Astrocyte of the spinal cord (primary cell): ENCODE results near the gene BYSL.

ENCODE experiments used
- DNase-seq: peaks from one replicate; pipeline ENCODE4 v3.0.0; 2011; ENCODE audit warnings: low read depth, low spot score
- H3K4me3 ChIP-seq: 2 replicates; pipeline ENCODE4 v1.5.1; 2011; ENCODE audit warnings: low read depth, mild to moderate bottlenecking, low read length, moderate library complexity
- CTCF ChIP-seq: IDR thresholded peaks from 2 replicates; pipeline ENCODE4 v1.5.1; 2012; ENCODE audit warnings: low read depth, mild to moderate bottlenecking, low read length, inconsistent platforms
- in situ Hi-C: cut with HindIII; loops from 2 replicates; pipeline ENCODE4 v1.10.0; 2017; ENCODE audit warnings: low sequenced_read_pairs

The BYSL gene

GRCh38 chr6:41878961-41879405 lies 42.3 kb upstream of the BYSL start:
- no peak for TF ChIP-seq CTCF
- H3K4me3 ChIP-seq: no peak overlapping the region
- in situ Hi-C loops: no loop called here
- DNase-seq: peak; percentile 51

DNA sequence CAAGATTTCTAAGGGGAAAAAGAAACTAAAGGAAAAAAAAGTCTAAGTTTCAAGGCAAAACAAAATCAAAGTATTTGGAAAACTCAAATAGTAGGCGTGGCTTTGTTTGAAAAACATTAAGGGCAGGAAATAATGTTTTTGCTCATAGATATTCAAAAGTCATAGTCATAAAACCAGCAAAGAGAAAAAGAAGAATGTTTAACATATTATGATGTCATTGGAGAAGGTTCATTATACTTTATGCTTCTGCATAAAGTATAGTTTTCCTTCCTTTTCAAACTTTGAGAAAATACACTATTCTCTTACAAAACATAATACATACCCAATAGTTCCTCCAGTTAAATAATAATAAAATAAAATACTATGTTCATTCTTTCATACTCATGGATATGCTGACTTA lies 39.8 kb upstream of the BYSL start:
- H3K4me3 ChIP-seq: no peak overlapping the region
- in situ Hi-C loops: no loop called here
- no peak for TF ChIP-seq CTCF
- no peak for DNase-seq

- no peak overlapping the region for H3K4me3 ChIP-seq
- no peak for TF ChIP-seq CTCF
- in situ Hi-C loops: no loop called here
- DNase-seq: no peak
Observed at GRCh38 chr6:41884957-41885356, 36.3 kb upstream of the BYSL start.

DNA sequence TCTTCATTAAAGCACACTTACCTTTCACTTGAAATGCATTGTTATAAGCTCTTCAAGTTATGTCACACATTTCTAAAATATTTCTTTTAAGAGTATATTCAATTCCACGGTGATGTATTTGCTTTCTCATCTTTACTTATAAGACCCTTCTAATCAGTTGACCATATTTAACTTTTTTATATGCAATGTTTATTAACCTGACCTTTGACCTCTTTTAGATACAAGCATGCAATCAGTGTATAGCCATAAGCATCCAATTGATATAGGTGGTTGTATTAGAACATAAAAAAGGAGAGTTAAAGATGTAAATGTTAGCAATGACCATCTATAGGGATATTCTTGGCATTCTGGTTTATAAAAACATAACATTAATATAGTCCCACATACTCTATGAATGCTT lies 35.4 kb upstream of the BYSL start:
- in situ Hi-C loops: no loop called here
- TF ChIP-seq CTCF: no peak
- no peak overlapping the region for H3K4me3 ChIP-seq
- no peak for DNase-seq

GRCh38 chr6:41887331-41887751 lies 34.0 kb upstream of the BYSL start:
- TF ChIP-seq CTCF: no peak
- in situ Hi-C loops: no loop called here
- DNase-seq: no peak
- no peak overlapping the region for H3K4me3 ChIP-seq

DNA sequence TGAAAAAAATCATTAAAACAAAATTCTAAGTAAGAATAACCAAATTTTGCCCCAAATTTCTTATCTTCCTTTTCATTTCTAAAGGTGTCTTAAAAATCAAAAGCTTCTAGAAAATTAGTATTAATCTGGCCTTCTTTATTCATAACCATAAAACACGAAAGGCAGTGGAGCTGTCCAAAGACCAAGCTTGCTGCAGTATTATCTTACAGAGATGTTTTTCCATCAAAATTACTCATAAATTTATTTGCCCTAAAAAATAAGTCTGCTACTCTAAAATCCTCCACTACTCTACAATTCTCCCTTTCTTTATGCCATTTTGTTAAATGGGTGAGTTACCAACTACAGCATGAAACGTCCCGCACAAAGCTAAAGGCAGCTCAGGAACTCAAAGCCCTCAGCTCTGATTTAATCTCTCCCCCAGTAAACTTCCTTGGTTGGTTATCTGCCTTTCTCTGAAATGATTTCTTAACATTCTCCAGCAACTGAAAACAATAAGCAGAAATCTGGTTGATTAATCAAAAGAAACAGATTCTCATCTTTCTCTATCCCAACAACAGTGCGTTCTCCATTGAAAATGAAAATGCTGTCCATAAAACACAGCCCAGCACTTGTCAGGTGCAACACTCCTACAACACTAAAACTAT lies 28.3 kb upstream of the BYSL start:
- DNase-seq: no peak
- in situ Hi-C loops: no loop called here
- TF ChIP-seq CTCF: no peak
- no peak overlapping the region for H3K4me3 ChIP-seq
